ENCODE measurements around the gene MGAT4A.

GRCh38 chr2:98582523-98582922 is 148.4 kb downstream of the MGAT4A start:
- TF ChIP-seq POLR2A (IDR thresholded peaks at IDR 0.05; ENCODE audit: low read depth, low read length), result no peak
- no peak for TF ChIP-seq SPI1 (IDR thresholded peaks at IDR 0.05; ENCODE audit: low read depth, low read length)
- TF ChIP-seq POLR2AphosphoS5 (IDR thresholded peaks at IDR 0.05; ENCODE audit: low read depth, low read length), result no peak
- TF ChIP-seq POU2F2 (IDR thresholded peaks at IDR 0.05; ENCODE audit: low read depth, low read length), result no peak

All from GM12891 (cell line).